ENCODE results near the gene SLC26A9. TPM values are rescaled to one million over a fixed set of nuclear protein-coding genes. Genes with fewer than 3 reads are reported as not detected.

Gene SLC26A9
- total and polyA plus RNA-seq, 9 of the 15 experiments (the other 6 are each of a cell fraction or from before 2014, with no cell fraction given), result 0.03 TPM; not detected in 8

DNA sequence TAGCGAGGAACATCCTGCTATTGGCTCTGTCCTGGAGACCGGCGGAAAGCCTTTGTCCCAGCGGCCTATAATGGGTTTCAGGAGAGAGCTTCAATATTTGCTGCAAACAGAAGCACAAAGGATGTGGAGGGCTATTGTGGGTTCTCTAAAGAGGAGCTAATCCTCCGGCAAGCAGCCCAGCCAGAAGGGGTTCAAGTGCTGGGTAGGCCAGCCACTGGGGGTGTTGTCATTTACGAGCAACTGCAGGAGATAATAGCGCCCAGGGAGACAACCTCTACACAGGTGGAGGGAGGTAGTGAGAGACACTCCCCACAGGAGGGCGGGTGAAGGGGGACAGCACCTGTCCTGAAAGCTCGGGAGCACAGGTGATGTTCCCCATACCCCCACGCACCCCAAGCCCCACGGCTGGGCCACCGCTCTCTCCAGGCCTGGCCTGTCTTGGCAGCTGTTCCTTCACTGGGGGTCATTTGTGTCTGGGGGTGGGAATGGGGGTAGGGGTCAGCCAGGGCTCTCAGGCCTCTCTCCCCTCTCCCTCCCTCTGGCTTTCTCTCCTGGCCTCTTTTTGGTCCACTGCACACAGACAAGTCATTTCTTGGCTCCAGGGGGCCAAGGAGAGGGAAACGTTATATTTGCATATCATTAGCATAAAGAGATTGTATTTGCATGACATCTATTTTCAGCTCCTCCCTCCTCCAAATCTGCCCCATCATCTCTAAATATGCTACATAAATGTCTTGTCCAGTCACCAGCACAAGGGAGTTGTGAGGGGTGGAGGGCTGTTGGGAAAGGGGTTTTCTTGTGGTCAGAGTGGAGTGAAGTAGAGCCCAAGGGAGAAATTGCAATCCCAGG, 22.0 kb upstream of the SLC26A9 start (continued):
- TF ChIP-seq, protein P1, sequence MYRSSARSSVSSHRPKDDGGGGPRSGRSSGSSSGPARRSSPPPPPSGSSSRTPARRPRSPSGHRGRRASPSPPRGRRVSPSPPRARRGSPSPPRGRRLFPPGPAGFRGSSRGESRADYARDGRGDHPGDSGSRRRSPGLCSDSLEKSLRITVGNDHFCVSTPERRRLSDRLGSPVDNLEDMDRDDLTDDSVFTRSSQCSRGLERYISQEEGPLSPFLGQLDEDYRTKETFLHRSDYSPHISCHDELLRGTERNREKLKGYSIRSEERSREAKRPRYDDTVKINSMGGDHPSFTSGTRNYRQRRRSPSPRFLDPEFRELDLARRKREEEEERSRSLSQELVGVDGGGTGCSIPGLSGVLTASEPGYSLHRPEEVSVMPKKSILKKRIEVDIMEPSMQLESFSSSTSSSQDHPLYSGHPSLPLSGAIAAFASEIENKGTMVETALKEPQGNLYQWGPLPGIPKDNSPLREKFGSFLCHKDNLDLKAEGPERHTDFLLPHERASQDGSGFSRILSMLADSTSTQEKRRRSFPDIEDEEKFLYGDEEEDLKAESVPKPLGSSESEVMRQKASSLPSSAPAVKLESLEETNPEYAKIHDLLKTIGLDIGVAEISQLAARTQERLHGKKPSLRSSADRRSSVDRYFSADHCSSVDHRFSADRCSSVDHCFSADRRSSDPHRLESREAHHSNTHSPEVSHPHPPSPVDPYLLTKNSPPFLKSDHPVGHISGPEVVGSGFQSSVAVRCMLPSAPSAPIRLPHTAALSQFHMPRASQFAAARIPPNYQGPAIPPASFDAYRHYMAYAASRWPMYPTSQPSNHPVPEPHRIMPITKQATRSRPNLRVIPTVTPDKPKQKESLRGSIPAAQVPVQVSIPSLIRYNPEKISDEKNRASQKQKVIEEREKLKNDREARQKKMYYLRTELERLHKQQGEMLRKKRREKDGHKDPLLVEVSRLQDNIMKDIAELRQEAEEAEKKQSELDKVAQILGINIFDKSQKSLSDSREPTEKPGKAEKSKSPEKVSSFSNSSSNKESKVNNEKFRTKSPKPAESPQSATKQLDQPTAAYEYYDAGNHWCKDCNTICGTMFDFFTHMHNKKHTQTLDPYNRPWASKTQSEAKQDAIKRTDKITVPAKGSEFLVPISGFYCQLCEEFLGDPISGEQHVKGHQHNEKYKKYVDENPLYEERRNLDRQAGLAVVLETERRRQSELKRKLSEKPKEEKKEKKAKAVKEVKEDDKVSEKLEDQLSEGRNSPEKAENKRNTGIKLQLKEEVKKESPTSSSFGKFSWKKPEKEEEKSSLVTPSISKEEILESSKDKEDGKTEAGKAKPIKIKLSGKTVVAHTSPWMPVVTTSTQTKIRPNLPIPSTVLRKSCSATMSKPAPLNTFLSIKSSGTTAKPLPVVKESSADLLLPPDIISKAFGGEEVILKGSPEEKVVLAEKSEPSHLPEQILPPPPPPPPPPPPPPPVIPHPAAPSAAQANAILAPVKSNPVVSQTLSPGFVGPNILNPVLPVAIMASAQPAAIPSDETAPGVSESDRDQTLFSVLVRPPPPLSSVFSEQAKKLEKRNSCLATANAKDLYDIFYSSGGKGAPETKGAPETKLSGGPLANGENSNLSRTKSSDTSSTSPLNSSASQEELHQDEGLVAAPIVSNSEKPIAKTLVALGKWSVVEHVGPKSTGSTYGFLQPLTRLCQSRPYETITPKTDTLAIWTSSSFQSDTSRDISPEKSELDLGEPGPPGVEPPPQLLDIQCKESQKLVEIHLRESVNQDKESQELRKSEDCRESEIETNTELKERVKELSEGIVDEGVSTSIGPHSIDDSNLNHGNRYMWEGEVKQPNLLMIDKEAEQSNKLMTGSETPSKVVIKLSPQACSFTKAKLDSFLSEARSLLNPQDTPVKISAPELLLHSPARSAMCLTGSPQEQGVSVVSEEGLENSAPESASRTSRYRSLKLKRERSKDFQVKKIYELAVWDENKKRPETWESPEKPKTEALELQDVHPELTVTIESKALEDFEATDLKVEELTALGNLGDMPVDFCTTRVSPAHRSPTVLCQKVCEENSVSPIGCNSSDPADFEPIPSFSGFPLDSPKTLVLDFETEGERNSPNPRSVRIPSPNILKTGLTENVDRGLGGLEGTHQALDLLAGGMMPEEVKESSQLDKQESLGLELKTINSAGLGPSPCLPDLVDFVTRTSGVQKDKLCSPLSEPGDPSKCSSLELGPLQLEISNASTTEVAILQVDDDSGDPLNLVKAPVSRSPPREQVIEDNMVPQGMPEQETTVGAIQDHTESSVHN (IDR thresholded peaks at IDR 0.05; ENCODE audit: borderline replicate concordance in 1 of 2, low read depth in 1 of 2), result no peak
- TF ChIP-seq PHF8 (IDR thresholded peaks at IDR 0.05; ENCODE audit: borderline replicate concordance, low read length), result 0 out of 2 replicates have a peak, but pooled peaks have one; percentile 5
- TF ChIP-seq MAFG (tag; conservative IDR thresholded peaks at IDR 0.05), result peak; percentile 36; the same call in 1 of the 2 replicates
- 0 out of 2 replicates have a peak, but pooled peaks have one; percentile 29 for TF ChIP-seq PML (IDR thresholded peaks at IDR 0.05; ENCODE audit: low read length)
